Right lobe of liver (tissue), 6 donors: ENCODE results near the gene MACROD2. TPM values are rescaled to one million over a fixed set of nuclear protein-coding genes. Genes with fewer than 3 reads are reported as not detected.

Experiments
- ATAC-seq, 4 donors: fragments of 200-7000 bp; cut with Tn5 transposase; one replicate each; pipeline ENCODE4 v1.9.1; 2020; ENCODE audit warnings: mild to moderate bottlenecking in 4 of 4, moderate library complexity in 4 of 4
- DNase-seq, 3 donors: peaks; one replicate each; pipeline ENCODE4 v3.0.0-alpha.2; 2020
- H3K27ac ChIP-seq, 3 donors: fragments of 200-600 bp; one replicate each; pipeline ENCODE4 v1.8.0; 2022
- H3K27me3 ChIP-seq, 2 donors: fragments of 200-600 bp; one replicate each; pipeline ENCODE4 v1.8.0; 2022
- H3K36me3 ChIP-seq, 4 donors: fragments of 200-600 bp; sonication (generic) in 1 of 4; one replicate each; pipeline versions ENCODE4 v1.5.1 to v1.8.0; 2017 to 2022; ENCODE audit warnings: control low read depth in 1 of 4
- H3K4me1 ChIP-seq, 4 donors: fragments of 200-600 bp; sonication (generic) in 1 of 4; one replicate each; pipeline versions ENCODE4 v1.5.1 to v1.8.0; 2017 to 2022; ENCODE audit warnings: control low read depth in 1 of 4
- H3K4me3 ChIP-seq, 3 donors: fragments of 200-600 bp; one replicate each; pipeline ENCODE4 v1.8.0; 2022
- H3K9me3 ChIP-seq, 4 donors: fragments of 200-600 bp; sonication (generic) in 1 of 4; one replicate each; pipeline versions ENCODE4 v1.5.1 to v1.8.0; 2017 to 2022; ENCODE audit warnings: control low read depth in 1 of 4
- POLR2A ChIP-seq: fragments of 450-650 bp; IDR thresholded peaks from one replicate; pipeline ENCODE4 v1.6.1; 2017; ENCODE audit warnings: antibody characterized with exemption, mild to moderate bottlenecking
- WGBS: methylation state at CpG from one replicate; pipeline ENCODE4 v1.1.6; 2018; ENCODE audit warnings: low coverage, low lambda C conversion rate; ENCODE audit not compliant: insufficient coverage; ENCODE audit errors: missing lambda C conversion rate; 5-methylcytosine and 5-hydroxymethylcytosine counted together
- intact Hi-C, 2 donors: fragments of 100-400 bp; cut with DNase I; formaldehyde crosslinking; loops; one replicate each; pipeline versions ENCODE4 v1.11.2 to v1.14.1; 2022
- small RNA-seq, 2 experiments: library from RNA; depleted of rRNA; stranded (forward); fragments of <200 nt; gene quantifications; one replicate each; pipeline ENCODE3, GENCODE V24; 2016
- total RNA-seq, 6 experiments: library from RNA; depleted of rRNA in 2 of 6; stranded (reverse); fragments of >200 nt in 2 of 6; fragmentation: NEBNext Ultra II Directional in 3 of 6; extraction: Animal tissue kit (Norgen Biotek cat#: 25700) in 3 of 6; gene quantifications; one replicate each; pipeline versions ENCODE4 v1.1.0 to v1.2.4, GENCODE V29; 2016 to 2023
- TF ChIP-seq, protein P1 (sequence below), 4 donors: fragments of 200-600 bp in 3 of 4; fragments of 450-650 bp in 1 of 4; IDR thresholded peaks; one replicate each; pipeline versions ENCODE4 v1.5.1 to v1.8.0; 2016 to 2022; ENCODE audit warnings: antibody characterized with exemption in 4 of 4, mild to moderate bottlenecking in 2 of 4
- donor health status: DM: no; HTN: yes; CAD: no.
- donor health status: DM: no; HTN: no; CAD: no.
- donor health status: DM: no; HTN: no; CAD: no.
- donor health status: DM: no; HTN: yes; CAD: no.
- donor health status: DM: no; HTN: yes; CAD: no.

MACROD2 gene
- total RNA-seq, 6 experiments from 2014 or later = 1.2 to 5.5 (median 3.3) TPM

DNA sequence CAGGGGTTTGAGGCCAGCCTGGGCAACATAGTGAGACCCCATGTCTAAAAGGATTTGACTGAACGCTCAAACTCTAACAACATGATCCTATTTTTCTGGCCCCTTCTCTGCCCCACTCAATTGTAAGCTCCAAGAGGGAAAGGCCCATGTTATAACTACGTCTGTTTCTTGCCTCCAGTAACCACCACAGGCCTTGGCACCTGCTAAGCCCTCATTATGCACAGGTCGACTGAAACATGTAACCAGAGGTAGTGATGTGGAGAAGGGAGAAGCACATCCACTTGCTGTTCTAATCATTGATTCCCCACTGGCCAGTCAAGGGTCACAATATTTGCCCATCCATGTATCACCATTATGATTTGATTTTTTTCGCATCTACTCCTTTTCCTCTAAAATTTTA is 2102.5 kb downstream of the MACROD2 start:
- H3K4me3 ChIP-seq = no peak overlapping the region
- H3K4me1 ChIP-seq = peaks cover 0 to 29% (median 9%) of the 10 kb centered on the region in 4 donors
- ATAC-seq (no peak), DNase-seq (no peak)
- 98% methylated on average over 4 of the region's 4 CpGs for WGBS
- no peaks in the 10 kb centered on the region for H3K27me3 ChIP-seq
- no peak overlapping the region for H3K27ac ChIP-seq
- no peak for TF ChIP-seq POLR2A
- TF ChIP-seq, protein P1, sequence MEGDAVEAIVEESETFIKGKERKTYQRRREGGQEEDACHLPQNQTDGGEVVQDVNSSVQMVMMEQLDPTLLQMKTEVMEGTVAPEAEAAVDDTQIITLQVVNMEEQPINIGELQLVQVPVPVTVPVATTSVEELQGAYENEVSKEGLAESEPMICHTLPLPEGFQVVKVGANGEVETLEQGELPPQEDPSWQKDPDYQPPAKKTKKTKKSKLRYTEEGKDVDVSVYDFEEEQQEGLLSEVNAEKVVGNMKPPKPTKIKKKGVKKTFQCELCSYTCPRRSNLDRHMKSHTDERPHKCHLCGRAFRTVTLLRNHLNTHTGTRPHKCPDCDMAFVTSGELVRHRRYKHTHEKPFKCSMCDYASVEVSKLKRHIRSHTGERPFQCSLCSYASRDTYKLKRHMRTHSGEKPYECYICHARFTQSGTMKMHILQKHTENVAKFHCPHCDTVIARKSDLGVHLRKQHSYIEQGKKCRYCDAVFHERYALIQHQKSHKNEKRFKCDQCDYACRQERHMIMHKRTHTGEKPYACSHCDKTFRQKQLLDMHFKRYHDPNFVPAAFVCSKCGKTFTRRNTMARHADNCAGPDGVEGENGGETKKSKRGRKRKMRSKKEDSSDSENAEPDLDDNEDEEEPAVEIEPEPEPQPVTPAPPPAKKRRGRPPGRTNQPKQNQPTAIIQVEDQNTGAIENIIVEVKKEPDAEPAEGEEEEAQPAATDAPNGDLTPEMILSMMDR (IDR thresholded peaks at IDR 0.05) = no peak
- no peaks in the 10 kb centered on the region for H3K9me3 ChIP-seq
- intact Hi-C loops = no loop called here
- no peaks in the 10 kb centered on the region for H3K36me3 ChIP-seq

DNA sequence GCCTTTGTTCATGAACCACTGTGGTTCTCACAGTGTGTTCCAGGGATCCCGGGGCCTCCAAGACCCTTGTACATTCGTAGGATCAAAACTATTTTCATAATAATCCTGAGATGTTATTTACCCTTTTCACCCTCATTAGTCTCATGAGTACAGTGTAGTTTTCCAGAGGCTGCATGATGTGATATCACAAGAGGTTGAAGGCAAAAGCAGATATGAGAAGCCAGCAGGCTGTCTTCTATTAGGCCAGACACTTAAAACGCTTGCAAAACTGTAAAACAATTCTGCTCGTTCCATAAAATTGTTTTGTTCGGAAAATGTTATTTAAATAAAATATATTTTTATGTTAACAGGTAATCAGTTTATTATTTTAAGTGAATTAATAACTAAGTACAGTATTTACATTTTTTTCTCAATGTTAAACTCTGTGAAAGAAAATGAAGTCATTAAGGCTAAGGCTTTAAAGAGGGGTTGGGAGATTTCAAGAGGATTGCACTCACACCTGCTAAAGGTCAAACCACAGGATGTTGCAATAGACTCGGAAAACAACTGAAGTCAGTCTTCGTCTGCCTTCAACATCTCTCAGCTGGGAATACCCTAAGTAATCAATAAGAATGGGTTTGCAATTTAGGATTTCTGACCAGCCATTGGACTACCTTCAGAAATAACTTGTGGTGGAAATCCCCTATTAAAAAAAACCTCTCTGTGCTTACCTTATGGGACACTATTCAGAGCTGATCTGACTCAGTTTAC is 2103.7 kb downstream of the MACROD2 start:
- H3K9me3 ChIP-seq = no peaks in the 10 kb centered on the region
- no peaks in the 10 kb centered on the region for H3K36me3 ChIP-seq
- intact Hi-C loops = no loop called here
- no peak overlapping the region for H3K4me3 ChIP-seq
- peaks cover 0 to 29% (median 9%) of the 10 kb centered on the region in 4 donors for H3K4me1 ChIP-seq
- DNase-seq (no peak), ATAC-seq (peak in 3 of 4 donors; percentile 51 to 69 (median 59))
- no peak for TF ChIP-seq POLR2A
- TF ChIP-seq, protein P1 (IDR thresholded peaks at IDR 0.05) = no peak
- WGBS = 54% methylated on average over 7 of the region's 7 CpGs
- no peaks in the 10 kb centered on the region for H3K27me3 ChIP-seq
- H3K27ac ChIP-seq = no peak overlapping the region

DNA sequence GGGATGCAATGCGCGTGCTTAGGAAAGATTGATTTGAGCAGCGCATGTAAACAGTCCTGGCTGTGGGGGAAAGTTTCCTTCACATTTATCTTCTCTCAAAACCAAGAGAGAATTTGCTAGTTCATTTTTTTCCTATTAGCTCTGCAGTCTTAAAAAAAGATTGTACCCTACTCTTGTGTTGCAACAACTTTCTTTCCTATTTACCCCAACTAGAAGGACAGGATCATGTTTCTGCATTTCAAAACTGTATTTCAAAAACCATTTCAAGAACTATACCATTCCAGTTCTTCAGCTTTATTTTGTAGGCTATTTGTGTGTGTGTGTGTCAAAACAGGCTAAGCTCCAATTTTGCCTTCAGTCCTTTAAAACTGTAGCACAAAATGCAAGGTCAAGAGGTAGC is 2104.8 kb downstream of the MACROD2 start:
- no peaks in the 10 kb centered on the region for H3K27me3 ChIP-seq
- peaks cover 0 to 29% (median 9%) of the 10 kb centered on the region in 4 donors for H3K4me1 ChIP-seq
- ATAC-seq (peak in 2 of 4 donors; percentile 4 to 13), DNase-seq (no peak)
- no peaks in the 10 kb centered on the region for H3K36me3 ChIP-seq
- intact Hi-C loops = no loop called here
- H3K9me3 ChIP-seq = no peaks in the 10 kb centered on the region
- H3K27ac ChIP-seq = no peak overlapping the region
- no peak overlapping the region for H3K4me3 ChIP-seq
- TF ChIP-seq POLR2A = no peak
- TF ChIP-seq, protein P1 (IDR thresholded peaks at IDR 0.05) = no peak
- 16% methylated on average over 3 of the region's 3 CpGs for WGBS

DNA sequence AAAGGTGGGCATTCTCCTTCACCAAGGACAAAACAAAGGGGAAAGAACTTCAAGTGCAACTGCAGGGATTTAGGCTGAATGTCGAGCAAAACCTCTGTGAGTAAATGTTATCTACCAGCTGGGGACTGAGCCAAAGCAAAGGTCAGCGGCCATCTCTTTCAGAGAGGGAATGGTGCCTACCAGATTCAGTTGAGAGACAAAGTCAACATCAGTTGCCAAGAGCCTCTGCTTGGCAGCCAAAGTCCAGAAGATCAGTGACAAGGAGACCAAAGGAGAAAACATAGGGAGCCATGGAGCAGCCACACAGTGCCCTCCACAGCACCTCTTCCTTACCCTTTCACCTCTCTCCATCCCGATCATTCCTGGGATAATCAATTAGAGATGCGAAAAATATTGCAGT is 2105.5 kb downstream of the MACROD2 start:
- Histone ChIP-seq H3K27me3 (no peaks in the 10 kb centered on the region), H3K4me3 (no peak overlapping the region), H3K4me1 (peaks cover 0 to 29% (median 9%) of the 10 kb centered on the region in 4 donors), H3K9me3 (no peaks in the 10 kb centered on the region), H3K36me3 (no peaks in the 10 kb centered on the region), H3K27ac (no peak overlapping the region)
- ATAC-seq = peak; percentile 92 to 98 (median 94)
- WGBS = 28% methylated on average over 4 of the region's 4 CpGs
- peak; percentile 59 to 85 (median 82) for DNase-seq
- TF ChIP-seq, protein P1 (IDR thresholded peaks at IDR 0.05) = no peak
- no peak for TF ChIP-seq POLR2A
- intact Hi-C loops = no loop called here

Small RNA genes lying within 50 kb of the gene (small RNA-seq; reads per million reads assigned to genes)
- gene RN7SL864P (0 reads per million in 2 experiments), gene RNA5SP475 (0 reads per million in 2 experiments), gene RNU6-1159P (0 reads per million in 2 experiments), gene RNU6-115P (0 reads per million in 2 experiments), gene RNU6-228P (0 to 0.26 reads per million in 2 experiments), gene RNU6-278P (0 reads per million in 2 experiments), gene RPS3P1 (0 reads per million in 2 experiments)

Other genes starting within 250 kb of the MACROD2 start
- gene ESF1, start 210.6 kb upstream of the MACROD2 start, total RNA-seq = 1 to 10 TPM; 4.4 to 8.9 (median 6.9) TPM
- 10 to 100 TPM in 5 of 6 experiments, 1 to 10 TPM in 1; 9.8 to 15.9 (median 11.7) TPM for gene NDUFAF5, start 210.5 kb upstream of the MACROD2 start, total RNA-seq
- gene SEL1L2, start 4.9 kb upstream of the MACROD2 start, total RNA-seq = not detected